GM12891 (cell line): ENCODE measurements around the gene PDZRN4.

Source experiments
- POLR2A ChIP-seq: IDR thresholded peaks from 2 replicates; pipeline ENCODE4 v1.6.1; 2011; ENCODE audit warnings: low read depth, low read length, control low read depth
- POLR2AphosphoS5 ChIP-seq: IDR thresholded peaks from 2 replicates; pipeline ENCODE4 v1.6.1; 2011; ENCODE audit warnings: low read depth, low read length, control low read depth

GRCh38 chr12:41496009-41496408 lies 307.9 kb downstream of the PDZRN4 start:
- TF ChIP-seq POLR2A (no peak), POLR2AphosphoS5 (no peak)
